GM19455 (cell line): ENCODE measurements around the gene ZNF497.
"Not testable (repeated sequence)": the region's sequence is repeated elsewhere in the genome, so short reads cannot be mapped to it uniquely, and the experiment has no call there.

ENCODE experiments used
- ATAC-seq: cut with Tn5 transposase; IDR thresholded peaks from one replicate; pipeline ENCODE4 v1.9.1; 2021; ENCODE audit not compliant: unreplicated experiment

ZNF497 gene

DNA sequence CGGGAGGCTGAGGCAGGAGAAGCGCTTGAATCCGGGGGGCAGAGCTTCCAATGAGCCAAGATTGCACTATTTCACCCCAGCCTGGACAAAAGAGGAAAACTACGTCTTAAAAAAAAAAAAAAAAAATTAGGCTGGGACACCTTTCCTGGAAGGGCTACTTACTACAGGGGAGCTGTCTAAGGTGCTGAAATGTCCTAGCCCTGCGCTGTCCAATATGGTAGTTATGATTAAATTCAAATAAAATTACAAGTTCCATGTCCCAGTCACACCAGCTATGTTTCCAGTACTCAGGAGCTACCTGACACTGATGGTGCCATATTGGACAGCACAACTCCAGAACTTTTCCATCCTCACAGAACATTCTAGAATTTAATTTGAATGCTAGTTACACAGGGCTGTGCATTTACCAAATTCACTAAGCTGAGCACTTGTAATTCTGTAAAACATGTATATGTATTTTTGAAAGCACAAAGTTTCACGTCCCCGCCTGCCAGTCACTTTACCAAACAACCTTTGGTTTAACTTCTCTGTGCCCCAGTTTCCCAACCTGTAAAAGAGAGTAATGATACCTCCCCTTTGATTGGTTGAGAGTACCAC is 45.0 kb downstream of the ZNF497 start:
- ATAC-seq: no peak

DNA sequence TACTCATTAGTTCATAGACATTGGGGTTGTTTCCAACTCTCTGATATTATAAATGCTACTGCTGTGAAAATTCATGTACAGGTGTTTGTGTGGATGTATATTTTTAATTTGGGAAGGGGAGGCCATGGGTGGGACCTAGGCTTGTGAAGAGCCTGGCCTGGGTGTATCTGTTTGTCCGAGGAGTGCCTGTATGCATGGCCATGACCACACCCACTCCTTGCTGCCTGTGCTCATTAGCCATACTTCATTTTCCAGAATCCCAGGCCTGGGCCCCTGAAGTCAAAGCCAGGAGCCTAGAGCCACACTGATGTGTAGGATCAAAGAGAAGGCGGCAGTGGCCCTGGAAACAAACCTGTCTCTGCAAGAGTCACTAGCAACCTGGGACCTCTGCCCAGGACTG is 47.0 kb downstream of the ZNF497 start:
- ATAC-seq: no peak

DNA sequence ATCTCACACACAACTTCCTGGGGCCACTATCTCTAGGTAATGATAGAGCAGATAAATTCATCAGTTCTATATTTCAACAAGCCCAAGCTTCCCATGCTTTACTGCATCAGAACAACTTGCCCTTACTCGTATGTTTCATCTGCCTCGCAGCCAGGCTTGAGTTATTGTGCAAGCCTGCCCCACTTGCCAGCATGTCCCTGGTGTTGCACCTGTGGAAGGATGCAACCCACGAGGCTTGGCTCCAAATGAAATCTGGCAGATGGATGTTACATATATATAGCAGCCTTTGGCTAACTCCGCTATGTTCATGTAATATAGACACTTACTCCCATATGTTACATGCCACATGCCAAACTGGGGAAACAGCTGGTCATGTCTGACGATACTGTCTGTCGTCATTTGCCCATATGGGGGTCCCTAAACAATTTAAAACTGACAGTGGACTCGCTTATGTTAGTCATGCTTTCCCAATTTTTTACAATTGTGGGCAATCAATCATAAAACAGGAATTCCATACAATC is 51.1 kb downstream of the ZNF497 start:
- ATAC-seq: no peak

DNA sequence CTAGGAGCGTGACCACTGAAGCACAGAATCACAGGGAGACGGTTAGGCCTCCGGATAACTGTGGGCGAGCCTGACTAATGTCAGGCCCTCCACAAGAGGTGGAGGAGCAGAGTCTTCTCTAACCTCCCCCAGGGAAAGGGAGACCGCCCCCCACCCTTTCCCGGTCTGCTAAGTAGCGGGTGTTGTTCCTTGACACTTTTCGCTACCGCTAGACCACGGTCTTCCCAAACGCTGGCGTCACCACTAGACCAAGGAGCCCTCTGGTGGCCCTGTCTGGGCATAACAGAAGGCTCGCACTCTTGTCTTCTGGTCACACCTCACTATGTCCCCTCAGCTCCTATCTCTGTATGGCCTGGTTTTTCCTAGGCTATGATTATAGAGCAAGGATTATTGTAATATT is 51.9 kb downstream of the ZNF497 start:
- ATAC-seq: not testable (repeated sequence)

DNA sequence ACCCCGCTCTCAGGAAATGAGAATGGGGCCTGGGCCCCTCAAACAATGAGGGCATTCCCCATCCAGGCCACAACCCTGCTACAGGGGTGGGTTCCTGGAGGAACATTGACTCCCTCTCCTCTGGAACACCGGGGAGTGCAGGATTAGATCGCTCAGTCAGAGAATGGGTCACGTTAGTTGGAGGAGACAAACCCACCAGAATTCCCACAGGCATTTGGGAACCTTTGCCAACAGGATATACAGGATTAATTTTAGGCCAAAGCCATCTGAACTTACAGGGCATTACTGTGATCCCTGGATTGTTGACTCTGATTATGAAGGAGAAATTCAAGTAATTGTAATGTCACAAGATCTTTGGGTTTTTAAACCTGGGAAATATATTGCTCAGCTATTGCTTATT is 54.8 kb downstream of the ZNF497 start:
- ATAC-seq: no peak

DNA sequence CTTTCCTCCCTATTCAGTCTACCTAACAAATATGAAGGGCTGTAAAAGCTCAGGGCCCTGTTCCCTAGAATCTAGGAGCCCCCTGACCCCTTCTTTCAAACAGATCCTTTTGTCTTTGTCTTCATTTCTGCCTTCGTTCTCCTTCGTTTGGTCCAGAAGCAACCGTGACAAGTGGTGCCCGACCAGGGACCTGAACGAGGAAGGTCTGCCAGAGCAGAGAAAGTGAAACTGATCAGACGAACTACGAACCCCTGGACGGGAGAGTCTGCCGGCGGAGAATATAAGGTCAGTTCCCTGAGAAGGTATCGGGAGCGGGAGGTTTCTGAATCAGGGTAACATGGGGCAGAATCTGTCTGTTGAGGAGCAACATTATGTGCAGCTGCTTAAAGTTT is 56.6 kb downstream of the ZNF497 start:
- no peak for ATAC-seq

DNA sequence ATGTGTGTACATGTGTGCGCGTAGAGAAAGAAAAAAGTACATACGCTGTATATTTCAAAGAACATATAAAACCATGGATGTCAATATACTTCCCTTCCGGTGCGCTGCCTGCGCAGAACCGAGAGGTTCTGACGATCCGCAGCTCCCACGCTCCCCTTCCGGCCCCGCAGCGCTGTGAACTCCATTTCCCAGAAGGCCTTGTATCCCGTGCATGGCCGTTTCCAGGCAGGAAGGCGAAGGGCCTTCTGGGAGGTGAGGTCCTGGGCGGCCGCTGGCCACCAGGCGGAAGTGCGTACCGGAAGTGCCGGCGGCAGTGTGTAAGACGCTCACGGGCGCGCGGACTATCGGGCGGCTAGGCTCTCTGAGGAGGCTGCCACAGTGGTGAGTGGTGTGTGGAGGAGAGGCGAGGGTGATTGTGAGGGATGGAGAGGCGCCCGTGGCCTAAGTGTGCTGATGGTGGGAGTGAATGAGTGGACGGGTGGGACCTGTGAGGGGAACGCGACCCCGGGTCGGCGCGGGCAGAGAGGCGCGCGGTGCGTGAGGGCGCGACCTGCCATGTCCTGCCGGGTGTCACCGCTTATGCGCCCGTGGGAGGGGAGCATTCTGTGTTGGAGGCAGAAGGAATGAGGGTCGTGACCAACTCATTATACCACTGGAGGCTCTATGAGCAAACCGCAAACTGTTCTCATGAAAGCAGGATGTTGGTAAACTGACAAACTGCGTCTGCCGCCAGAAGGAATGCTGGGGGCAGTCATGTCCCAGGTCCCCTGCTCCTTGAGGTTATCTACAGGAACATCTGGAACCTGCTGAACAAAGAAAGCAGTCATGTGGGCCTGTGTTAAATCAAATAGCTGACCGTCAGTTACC is 57.3 kb downstream of the ZNF497 start, which contains the start of gene ERVK3-1:
TSS of gene ERVK3-1 (plus strand) at position 313 of the 867 bp plus-strand sequence. CDS start 6,792 bp downstream, outside the sequence.
- ATAC-seq: peak; percentile 95

DNA sequence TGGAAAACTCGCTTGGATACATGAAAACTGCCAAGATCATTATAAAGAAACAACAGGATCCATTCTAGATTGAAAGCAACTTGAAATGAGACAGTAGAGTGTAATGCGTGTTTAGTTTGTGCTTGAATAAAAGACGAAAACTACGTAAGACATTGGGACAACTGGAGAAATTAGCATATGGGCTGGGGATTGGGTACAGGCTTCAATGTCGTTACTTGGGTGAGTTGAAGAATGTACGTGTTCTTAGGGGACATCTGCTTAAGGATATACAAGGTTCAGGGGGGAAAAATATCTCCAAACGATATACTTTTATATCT is 57.8 kb downstream of the ZNF497 start:
- peak; percentile 5 for ATAC-seq
